GM23338 (cell line): ENCODE results near the gene KIF1A. TPM values are rescaled to one million over a fixed set of nuclear protein-coding genes. Genes with fewer than 3 reads are reported as not detected.

Source experiments
- ATAC-seq: fragments of 200-7000 bp; cut with Tn5 transposase; 3 replicates; pipeline ENCODE4 v1.9.1; 2020
- DNase-seq: peaks from one replicate; pipeline ENCODE4 v3.0.0-alpha.2; 2015; ENCODE audit warnings: low spot score
- H2AFZ ChIP-seq: fragments of 200-600 bp; sonication (generic); 2 replicates; pipeline ENCODE4 v1.8.0; 2016; ENCODE audit warnings: antibody characterized with exemption, mild to moderate bottlenecking, moderate library complexity
- H3F3A ChIP-seq: fragments of 200-600 bp; sonication (generic); replicated peaks from 2 replicates; pipeline ENCODE4 v1.8.0; 2017; ENCODE audit warnings: antibody characterized with exemption, mixed run types, low read depth
- H3K27ac ChIP-seq: fragments of 200-600 bp; sonication (generic); 2 replicates; pipeline ENCODE4 v1.6.1; 2016; ENCODE audit warnings: low read depth
- H3K27me3 ChIP-seq: fragments of 200-600 bp; sonication (generic); 2 replicates; pipeline ENCODE4 v1.8.0; 2016; ENCODE audit warnings: mild to moderate bottlenecking, mixed run types, moderate library complexity; ENCODE audit not compliant: insufficient read depth
- H3K36me3 ChIP-seq: fragments of 200-600 bp; sonication (generic); 2 replicates; pipeline ENCODE4 v1.8.0; 2016; ENCODE audit warnings: mild to moderate bottlenecking; ENCODE audit not compliant: insufficient read depth
- H3K4me1 ChIP-seq: fragments of 200-600 bp; sonication (generic); 2 replicates; pipeline ENCODE4 v1.8.0; 2016; ENCODE audit warnings: mild to moderate bottlenecking, moderate library complexity; ENCODE audit not compliant: insufficient read depth
- H3K4me2 ChIP-seq: fragments of 200-600 bp; sonication (generic); 2 replicates; pipeline ENCODE4 v1.7.1; 2017; ENCODE audit warnings: mixed run types
- H3K4me3 ChIP-seq: fragments of 200-600 bp; sonication (generic); 2 replicates; pipeline ENCODE4 v1.6.1; 2016; ENCODE audit warnings: mixed run types
- H3K79me2 ChIP-seq: fragments of 200-600 bp; sonication (generic); replicated peaks from 2 replicates; pipeline ENCODE4 v1.8.0; 2017; ENCODE audit warnings: mild to moderate bottlenecking; ENCODE audit not compliant: insufficient read depth
- H3K9me2 ChIP-seq: fragments of 200-600 bp; sonication (generic); 2 replicates; pipeline ENCODE4 v1.8.0; 2017; ENCODE audit not compliant: insufficient read depth
- H4K20me1 ChIP-seq: fragments of 200-600 bp; sonication (generic); replicated peaks from 2 replicates; pipeline ENCODE4 v1.8.0; 2017; ENCODE audit warnings: mild to moderate bottlenecking; ENCODE audit not compliant: insufficient read depth
- H3K27ac Mint-ChIP-seq: 2 replicates; pipeline ENCODE4 v1.8.0; 2020; ENCODE audit warnings: inconsistent platforms, mild to moderate bottlenecking, moderate library complexity, mixed read lengths
- H3K27me3 Mint-ChIP-seq: 3 replicates; pipeline ENCODE4 v1.8.0; 2022; ENCODE audit warnings: low read depth, mild to moderate bottlenecking, moderate library complexity, mixed read lengths, inconsistent platforms; ENCODE audit not compliant: insufficient read depth, poor library complexity
- H3K36me3 Mint-ChIP-seq: 3 replicates; pipeline ENCODE4 v1.8.0; 2021; ENCODE audit warnings: low read depth, mild to moderate bottlenecking, inconsistent platforms, moderate library complexity, mixed read lengths
- H3K4me1 Mint-ChIP-seq: 3 replicates; pipeline ENCODE4 v1.8.0; 2020; ENCODE audit warnings: mild to moderate bottlenecking, inconsistent platforms, mixed read lengths
- H3K4me3 Mint-ChIP-seq: 3 replicates; pipeline ENCODE4 v1.8.0; 2021; ENCODE audit warnings: moderate library complexity, mild to moderate bottlenecking, inconsistent platforms, mixed read lengths
- H3K9me3 Mint-ChIP-seq: 3 replicates; pipeline ENCODE4 v1.8.0; 2020; ENCODE audit warnings: moderate library complexity, mild to moderate bottlenecking, inconsistent platforms, mixed read lengths
- CREB1 ChIP-seq: fragments of 250-450 bp; sonication (Bioruptor Pico); IDR thresholded peaks from 2 replicates; pipeline ENCODE4 v1.5.0; 2020; ENCODE audit warnings: low read depth, mild to moderate bottlenecking, moderate library complexity
- EZH2 ChIP-seq: fragments of 200-600 bp; sonication (generic); IDR thresholded peaks from one replicate; pipeline ENCODE4 v1.8.0; 2017; ENCODE audit warnings: antibody characterized with exemption, mild to moderate bottlenecking, low read depth; ENCODE audit not compliant: unreplicated experiment
- EZH2phosphoT487 ChIP-seq: fragments of 200-600 bp; sonication (generic); IDR thresholded peaks from one replicate; pipeline ENCODE4 v1.8.1; 2018; ENCODE audit warnings: antibody characterized with exemption; ENCODE audit not compliant: unreplicated experiment
- JUNB ChIP-seq: IDR thresholded peaks from one replicate; pipeline ENCODE4 v1.6.1; 2016; ENCODE audit warnings: antibody characterized with exemption; ENCODE audit not compliant: unreplicated experiment
- NANOG ChIP-seq: IDR thresholded peaks from 2 replicates; pipeline ENCODE4 v1.6.1; 2016; ENCODE audit warnings: antibody characterized with exemption, borderline replicate concordance
- STAT1 ChIP-seq: IDR thresholded peaks from one replicate; pipeline ENCODE4 v1.6.1; 2016; ENCODE audit warnings: antibody characterized with exemption; ENCODE audit not compliant: unreplicated experiment
- ZNF331 ChIP-seq: fragments of 250-450 bp; sonication (Bioruptor Pico); IDR thresholded peaks from 2 replicates; pipeline ENCODE4 v1.5.0; 2020; ENCODE audit warnings: low read depth, mild to moderate bottlenecking, moderate library complexity
- polyA plus RNA-seq: library from polyadenylated mRNA; unstranded; fragments of >200 nt; fragmentation: Nextera tagmentation; extraction: Ambion mirVana; gene quantifications from 2 replicates; pipeline ENCODE4 v1.2.1, GENCODE V29; 2016
- total RNA-seq: library from RNA; depleted of rRNA; stranded (reverse); fragments of >200 nt; shearing (Covaris generic); gene quantifications from 2 replicates; pipeline ENCODE4 v1.2.3, GENCODE V29; 2014
- TF ChIP-seq, protein P1 (sequence below): IDR thresholded peaks from 2 replicates; pipeline ENCODE4 v1.6.1; 2016; ENCODE audit warnings: antibody characterized with exemption
- TF ChIP-seq, protein P2 (sequence below): IDR thresholded peaks from one replicate; pipeline ENCODE4 v1.6.1; 2018; ENCODE audit warnings: antibody characterized with exemption; ENCODE audit not compliant: unreplicated experiment
- TF ChIP-seq, protein P3 (sequence below): fragments of 250-450 bp; sonication (Bioruptor Pico); IDR thresholded peaks from 2 replicates; pipeline ENCODE4 v1.5.0; 2020; ENCODE audit warnings: mild to moderate bottlenecking, moderate library complexity

The KIF1A gene
- total and polyA plus RNA-seq, 2 experiments from 2014 or later, result 169 to 214 TPM

DNA sequence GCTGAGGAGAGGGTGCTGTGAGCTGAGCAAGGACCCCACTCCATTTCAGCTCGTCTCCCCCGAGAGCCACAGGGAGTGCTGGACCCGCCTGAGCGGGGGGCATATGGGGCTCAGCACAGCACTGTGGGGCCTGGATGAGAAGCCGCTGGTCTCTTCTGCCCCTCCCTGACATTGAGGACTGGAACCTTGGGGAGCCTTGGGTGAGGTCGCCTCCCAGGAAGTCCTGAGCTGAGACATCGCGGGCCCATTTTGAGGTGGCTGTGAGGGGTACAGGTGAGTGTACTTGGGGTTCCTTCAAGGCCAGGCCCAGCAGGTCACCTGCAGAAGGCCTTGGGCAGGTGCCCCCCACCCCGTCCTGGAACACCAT, 131.5 kb downstream of the KIF1A start:
- no peak for TF ChIP-seq STAT1
- TF ChIP-seq, protein P1, sequence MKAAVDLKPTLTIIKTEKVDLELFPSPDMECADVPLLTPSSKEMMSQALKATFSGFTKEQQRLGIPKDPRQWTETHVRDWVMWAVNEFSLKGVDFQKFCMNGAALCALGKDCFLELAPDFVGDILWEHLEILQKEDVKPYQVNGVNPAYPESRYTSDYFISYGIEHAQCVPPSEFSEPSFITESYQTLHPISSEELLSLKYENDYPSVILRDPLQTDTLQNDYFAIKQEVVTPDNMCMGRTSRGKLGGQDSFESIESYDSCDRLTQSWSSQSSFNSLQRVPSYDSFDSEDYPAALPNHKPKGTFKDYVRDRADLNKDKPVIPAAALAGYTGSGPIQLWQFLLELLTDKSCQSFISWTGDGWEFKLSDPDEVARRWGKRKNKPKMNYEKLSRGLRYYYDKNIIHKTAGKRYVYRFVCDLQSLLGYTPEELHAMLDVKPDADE, result no peak
- no peak for TF ChIP-seq EZH2
- TF ChIP-seq EZH2phosphoT487, result no peak
- no peak for TF ChIP-seq CREB1
- TF ChIP-seq ZNF331, result no peak
- no peak for TF ChIP-seq JUNB
- TF ChIP-seq, protein P2, sequence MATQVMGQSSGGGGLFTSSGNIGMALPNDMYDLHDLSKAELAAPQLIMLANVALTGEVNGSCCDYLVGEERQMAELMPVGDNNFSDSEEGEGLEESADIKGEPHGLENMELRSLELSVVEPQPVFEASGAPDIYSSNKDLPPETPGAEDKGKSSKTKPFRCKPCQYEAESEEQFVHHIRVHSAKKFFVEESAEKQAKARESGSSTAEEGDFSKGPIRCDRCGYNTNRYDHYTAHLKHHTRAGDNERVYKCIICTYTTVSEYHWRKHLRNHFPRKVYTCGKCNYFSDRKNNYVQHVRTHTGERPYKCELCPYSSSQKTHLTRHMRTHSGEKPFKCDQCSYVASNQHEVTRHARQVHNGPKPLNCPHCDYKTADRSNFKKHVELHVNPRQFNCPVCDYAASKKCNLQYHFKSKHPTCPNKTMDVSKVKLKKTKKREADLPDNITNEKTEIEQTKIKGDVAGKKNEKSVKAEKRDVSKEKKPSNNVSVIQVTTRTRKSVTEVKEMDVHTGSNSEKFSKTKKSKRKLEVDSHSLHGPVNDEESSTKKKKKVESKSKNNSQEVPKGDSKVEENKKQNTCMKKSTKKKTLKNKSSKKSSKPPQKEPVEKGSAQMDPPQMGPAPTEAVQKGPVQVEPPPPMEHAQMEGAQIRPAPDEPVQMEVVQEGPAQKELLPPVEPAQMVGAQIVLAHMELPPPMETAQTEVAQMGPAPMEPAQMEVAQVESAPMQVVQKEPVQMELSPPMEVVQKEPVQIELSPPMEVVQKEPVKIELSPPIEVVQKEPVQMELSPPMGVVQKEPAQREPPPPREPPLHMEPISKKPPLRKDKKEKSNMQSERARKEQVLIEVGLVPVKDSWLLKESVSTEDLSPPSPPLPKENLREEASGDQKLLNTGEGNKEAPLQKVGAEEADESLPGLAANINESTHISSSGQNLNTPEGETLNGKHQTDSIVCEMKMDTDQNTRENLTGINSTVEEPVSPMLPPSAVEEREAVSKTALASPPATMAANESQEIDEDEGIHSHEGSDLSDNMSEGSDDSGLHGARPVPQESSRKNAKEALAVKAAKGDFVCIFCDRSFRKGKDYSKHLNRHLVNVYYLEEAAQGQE, result no peak
- no peak overlapping the region for H3K27ac Mint-ChIP-seq
- no peak overlapping the region for H2AFZ ChIP-seq

DNA sequence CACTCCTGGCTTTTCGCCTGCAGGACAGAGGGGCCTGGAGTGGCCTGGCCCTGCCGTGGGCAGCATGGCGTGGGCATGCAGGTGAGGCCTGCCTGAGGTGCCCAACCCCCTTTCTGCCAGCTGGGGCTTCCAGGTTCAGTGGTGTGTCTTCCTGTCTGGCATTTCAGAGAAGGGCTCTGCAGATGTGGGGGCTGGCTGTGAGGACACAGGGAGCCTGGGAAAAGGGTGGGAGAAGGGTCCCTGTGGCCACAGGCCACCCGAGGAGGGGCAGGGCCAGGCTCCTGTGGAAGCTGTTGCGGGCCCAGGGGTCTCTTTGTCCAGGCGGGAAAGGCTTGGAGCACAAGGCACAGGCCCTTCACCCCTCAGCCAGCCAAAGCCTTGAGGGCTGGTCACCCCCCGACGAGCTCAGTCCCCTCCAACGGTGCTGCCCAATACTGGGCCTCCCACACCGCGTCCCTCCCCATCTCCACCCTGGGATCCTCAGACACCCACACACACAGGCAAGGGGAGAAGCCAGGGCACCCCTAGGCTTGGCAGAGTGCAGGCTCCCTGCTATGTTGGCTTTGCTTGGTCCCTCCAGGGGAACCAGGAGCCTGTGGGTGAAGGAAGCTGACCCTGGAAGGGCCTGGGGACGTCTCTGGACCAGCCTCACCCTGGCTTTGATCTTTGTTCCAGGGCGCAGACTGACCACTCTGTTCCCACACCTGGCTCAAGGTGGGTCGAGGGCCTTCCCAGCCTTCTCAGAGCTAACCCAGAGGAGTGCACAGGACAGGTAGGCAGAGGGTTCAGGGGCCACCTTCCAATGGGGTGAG, 132.1 kb downstream of the KIF1A start:
- no peak for DNase-seq
- H3K9me3 Mint-ChIP-seq, result no peaks in the 10 kb centered on the region
- TF ChIP-seq EZH2phosphoT487, result no peak
- TF ChIP-seq CREB1, result no peak
- TF ChIP-seq, protein P3, sequence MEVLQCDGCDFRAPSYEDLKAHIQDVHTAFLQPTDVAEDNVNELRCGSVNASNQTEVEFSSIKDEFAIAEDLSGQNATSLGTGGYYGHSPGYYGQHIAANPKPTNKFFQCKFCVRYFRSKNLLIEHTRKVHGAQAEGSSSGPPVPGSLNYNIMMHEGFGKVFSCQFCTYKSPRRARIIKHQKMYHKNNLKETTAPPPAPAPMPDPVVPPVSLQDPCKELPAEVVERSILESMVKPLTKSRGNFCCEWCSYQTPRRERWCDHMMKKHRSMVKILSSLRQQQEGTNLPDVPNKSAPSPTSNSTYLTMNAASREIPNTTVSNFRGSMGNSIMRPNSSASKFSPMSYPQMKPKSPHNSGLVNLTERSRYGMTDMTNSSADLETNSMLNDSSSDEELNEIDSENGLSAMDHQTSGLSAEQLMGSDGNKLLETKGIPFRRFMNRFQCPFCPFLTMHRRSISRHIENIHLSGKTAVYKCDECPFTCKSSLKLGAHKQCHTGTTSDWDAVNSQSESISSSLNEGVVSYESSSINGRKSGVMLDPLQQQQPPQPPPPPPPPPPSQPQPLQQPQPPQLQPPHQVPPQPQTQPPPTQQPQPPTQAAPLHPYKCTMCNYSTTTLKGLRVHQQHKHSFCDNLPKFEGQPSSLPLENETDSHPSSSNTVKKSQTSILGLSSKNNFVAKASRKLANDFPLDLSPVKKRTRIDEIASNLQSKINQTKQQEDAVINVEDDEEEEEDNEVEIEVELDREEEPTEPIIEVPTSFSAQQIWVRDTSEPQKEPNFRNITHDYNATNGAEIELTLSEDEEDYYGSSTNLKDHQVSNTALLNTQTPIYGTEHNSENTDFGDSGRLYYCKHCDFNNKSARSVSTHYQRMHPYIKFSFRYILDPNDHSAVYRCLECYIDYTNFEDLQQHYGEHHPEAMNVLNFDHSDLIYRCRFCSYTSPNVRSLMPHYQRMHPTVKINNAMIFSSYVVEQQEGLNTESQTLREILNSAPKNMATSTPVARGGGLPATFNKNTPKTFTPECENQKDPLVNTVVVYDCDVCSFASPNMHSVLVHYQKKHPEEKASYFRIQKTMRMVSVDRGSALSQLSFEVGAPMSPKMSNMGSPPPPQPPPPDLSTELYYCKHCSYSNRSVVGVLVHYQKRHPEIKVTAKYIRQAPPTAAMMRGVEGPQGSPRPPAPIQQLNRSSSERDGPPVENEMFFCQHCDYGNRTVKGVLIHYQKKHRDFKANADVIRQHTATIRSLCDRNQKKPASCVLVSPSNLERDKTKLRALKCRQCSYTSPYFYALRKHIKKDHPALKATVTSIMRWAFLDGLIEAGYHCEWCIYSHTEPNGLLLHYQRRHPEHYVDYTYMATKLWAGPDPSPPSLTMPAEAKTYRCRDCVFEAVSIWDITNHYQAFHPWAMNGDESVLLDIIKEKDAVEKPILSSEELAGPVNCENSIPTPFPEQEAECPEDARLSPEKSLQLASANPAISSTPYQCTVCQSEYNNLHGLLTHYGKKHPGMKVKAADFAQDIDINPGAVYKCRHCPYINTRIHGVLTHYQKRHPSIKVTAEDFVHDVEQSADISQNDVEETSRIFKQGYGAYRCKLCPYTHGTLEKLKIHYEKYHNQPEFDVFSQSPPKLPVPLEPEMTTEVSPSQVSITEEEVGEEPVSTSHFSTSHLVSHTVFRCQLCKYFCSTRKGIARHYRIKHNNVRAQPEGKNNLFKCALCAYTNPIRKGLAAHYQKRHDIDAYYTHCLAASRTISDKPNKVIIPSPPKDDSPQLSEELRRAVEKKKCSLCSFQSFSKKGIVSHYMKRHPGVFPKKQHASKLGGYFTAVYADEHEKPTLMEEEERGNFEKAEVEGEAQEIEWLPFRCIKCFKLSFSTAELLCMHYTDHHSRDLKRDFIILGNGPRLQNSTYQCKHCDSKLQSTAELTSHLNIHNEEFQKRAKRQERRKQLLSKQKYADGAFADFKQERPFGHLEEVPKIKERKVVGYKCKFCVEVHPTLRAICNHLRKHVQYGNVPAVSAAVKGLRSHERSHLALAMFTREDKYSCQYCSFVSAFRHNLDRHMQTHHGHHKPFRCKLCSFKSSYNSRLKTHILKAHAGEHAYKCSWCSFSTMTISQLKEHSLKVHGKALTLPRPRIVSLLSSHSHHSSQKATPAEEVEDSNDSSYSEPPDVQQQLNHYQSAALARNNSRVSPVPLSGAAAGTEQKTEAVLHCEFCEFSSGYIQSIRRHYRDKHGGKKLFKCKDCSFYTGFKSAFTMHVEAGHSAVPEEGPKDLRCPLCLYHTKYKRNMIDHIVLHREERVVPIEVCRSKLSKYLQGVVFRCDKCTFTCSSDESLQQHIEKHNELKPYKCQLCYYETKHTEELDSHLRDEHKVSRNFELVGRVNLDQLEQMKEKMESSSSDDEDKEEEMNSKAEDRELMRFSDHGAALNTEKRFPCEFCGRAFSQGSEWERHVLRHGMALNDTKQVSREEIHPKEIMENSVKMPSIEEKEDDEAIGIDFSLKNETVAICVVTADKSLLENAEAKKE (CRISPR knock-in tag), result no peak
- TF ChIP-seq EZH2, result no peak
- TF ChIP-seq JUNB, result no peak
- no peak for TF ChIP-seq NANOG

More for the DNA sequence above, 131.5 kb downstream of the KIF1A start:
- H4K20me1 ChIP-seq, result no peaks in the 10 kb centered on the region
- H3K27me3 Mint-ChIP-seq, result peaks cover 4% of the 10 kb centered on the region
- no peak overlapping the region for H3K4me3 ChIP-seq
- no peaks in the 10 kb centered on the region for H3K36me3 ChIP-seq
- no peaks in the 10 kb centered on the region for H3K9me2 ChIP-seq
- no peaks in the 10 kb centered on the region for H3K27me3 ChIP-seq
- H3F3A ChIP-seq, result no peaks in the 10 kb centered on the region
- ATAC-seq (no peak), DNase-seq (no peak)
- no peak overlapping the region for H3K4me2 ChIP-seq
- H3K79me2 ChIP-seq, result no peaks in the 10 kb centered on the region
- no peak overlapping the region for H3K4me3 Mint-ChIP-seq
- no peak overlapping the region for H3K27ac ChIP-seq
- H3K9me3 Mint-ChIP-seq, result no peaks in the 10 kb centered on the region
- H3K36me3 Mint-ChIP-seq, result no peaks in the 10 kb centered on the region
- H3K4me1 ChIP-seq, result no peaks in the 10 kb centered on the region
- H3K4me1 Mint-ChIP-seq, result peaks cover 2% of the 10 kb centered on the region; the same call in 1 of the 3 replicates

More for the DNA sequence above, 132.1 kb downstream of the KIF1A start:
- Mint-ChIP-seq H3K4me3 (no peak overlapping the region), H3K36me3 (no peaks in the 10 kb centered on the region), H3K4me1 (peaks cover 2% of the 10 kb centered on the region; the same call in 1 of the 3 replicates), H3K27me3 (peaks cover 4% of the 10 kb centered on the region), H3K27ac (no peak overlapping the region)
- H3K4me3 ChIP-seq, result no peak overlapping the region
- ATAC-seq, result no peak
- no peaks in the 10 kb centered on the region for H3K4me1 ChIP-seq
- H3K4me2 ChIP-seq, result no peak overlapping the region
- H3K79me2 ChIP-seq, result no peaks in the 10 kb centered on the region
- H3F3A ChIP-seq, result no peaks in the 10 kb centered on the region
- H2AFZ ChIP-seq, result no peak overlapping the region
- no peaks in the 10 kb centered on the region for H4K20me1 ChIP-seq
- H3K27me3 ChIP-seq, result no peaks in the 10 kb centered on the region
- no peak overlapping the region for H3K27ac ChIP-seq
- H3K9me2 ChIP-seq, result no peaks in the 10 kb centered on the region
- H3K36me3 ChIP-seq, result no peaks in the 10 kb centered on the region
